VCaP (cell line): ENCODE results near the gene KISS1R.
"Not testable (repeated sequence)": the region's sequence is repeated elsewhere in the genome, so short reads cannot be mapped to it uniquely, and the experiment has no call there.

Experiments used
- H3K27ac ChIP-seq: fragments of 450-650 bp; 2 replicates; pipeline ENCODE4 v1.5.1; 2017
- CTCF ChIP-seq: fragments of 450-650 bp; conservative IDR thresholded peaks from 2 replicates; pipeline ENCODE4 v1.5.1; 2017; ENCODE audit warnings: mild to moderate bottlenecking, moderate library complexity

Gene KISS1R

DNA sequence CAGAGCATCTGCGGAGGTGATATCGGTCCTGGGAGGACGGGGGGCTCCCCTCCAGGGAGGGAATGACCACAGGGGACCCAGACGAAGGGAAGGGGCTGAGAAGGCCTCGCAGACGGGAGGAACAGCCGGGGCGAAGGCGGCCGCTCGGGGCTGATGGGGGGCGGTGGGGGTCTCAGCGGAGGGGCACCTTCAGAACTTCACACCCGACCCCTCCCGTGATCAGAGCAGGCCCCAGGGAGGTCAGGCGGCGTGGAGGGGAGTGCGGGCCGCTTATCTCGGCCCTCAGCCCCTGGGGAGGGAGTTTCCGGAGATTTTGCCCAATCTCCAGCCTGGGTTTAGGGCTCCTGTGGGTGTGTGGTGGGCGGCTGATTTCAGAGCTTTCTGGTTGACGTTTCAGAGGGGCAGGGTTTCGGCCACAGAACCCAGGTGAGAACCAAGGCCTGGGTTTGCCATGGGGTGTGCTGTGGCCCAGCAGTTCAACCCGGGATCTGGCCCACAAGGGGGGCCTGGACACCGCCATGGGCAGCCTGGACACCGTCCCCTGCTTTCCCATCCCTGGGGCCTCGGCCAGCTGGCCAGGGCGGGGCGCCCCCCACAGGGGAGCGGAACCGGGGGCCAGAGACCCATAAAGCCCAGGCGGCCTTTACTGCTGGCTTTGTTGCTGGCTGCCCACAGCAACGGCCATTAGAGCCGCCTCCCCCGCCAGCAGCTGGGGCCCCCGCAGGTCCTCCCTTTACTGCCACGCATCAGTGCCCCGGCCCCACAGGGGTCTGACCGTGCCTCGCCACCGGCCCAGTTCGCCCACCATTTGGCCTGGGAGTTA, 37.8 kb downstream of the KISS1R start:
- no peak overlapping the region for H3K27ac ChIP-seq

DNA sequence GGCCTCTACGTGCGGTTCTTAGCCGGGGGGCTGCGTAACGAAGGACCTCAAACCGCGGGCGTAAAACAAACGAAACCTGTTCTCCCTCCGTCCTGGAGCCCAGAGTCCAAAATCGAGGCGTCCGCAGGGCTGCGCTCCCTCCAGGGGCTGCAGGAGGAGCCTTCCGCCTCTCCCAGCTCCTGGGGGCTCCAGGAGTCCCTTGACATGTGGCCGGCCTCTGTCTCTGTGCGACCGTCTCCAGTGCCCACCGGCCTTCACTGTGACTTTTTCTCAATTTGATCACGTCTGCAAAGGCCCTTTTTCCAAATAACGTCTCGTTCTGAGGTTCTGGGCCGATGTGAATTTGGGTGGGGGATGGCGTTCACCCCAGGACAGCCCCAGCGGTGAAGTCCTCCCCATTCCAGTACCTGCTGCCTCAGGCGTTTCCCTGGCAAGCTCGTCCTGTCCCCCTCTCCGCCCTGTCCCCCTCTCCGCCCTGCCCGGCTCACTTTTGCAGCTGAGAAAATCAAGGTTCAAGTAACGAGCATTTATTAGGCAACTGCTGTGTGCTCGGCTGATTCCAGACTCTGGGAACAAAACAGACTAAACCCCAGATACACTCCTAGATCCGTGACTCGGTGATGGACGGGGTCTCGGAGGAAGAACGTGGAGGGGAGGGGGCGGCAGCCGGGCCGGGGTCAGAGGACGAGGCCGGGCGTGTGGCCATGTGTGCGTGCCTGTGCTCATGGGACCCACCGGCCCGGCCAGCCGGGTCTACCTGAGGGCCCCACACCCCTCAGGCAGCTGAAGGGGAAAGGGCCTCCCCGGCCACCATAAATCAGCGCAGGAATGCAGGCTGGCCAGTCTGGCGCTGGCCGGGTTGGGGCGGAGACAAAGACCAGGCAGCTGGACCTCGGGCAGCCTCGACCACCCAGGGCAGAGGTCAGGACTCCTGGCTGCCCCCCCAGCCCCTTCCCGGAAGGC, 39.0 kb downstream of the KISS1R start:
- no peak overlapping the region for H3K27ac ChIP-seq
- TF ChIP-seq CTCF, result no peak

More for the DNA sequence above, 37.8 kb downstream of the KISS1R start:
- TF ChIP-seq CTCF, result no peak

DNA sequence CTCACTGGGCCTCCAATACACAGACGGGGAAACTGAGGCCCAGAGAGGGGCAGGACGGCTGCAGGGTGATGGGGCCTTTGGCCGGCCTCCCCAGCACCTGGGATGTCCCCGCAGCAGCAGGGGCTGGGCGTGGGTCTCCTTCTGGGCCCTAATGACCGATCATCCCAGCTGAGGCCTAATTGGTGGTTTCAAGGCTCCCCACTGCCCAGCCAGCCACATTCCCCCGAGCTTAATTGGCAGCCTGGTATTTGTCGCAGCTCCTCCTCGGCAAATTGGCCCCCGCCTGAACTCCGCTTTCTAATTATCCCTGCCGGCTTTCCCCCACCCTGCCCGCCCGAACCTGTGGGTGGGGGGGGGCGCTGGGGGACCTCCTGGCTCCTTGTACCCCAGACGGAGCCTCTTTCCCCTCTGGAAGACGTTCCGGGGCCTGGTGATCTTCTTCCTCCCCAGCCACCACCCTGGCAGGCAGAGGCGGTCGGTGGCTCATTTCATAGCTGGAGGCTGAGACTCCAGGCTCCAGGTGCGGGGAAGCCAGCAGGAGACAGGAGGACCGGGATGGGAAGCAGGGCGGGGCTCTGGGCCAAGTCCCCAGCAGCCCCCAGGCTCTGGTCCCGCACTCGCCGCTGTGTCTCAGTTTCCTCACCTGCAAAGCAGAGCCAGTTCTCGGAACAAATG, 39.8 kb downstream of the KISS1R start:
- H3K27ac ChIP-seq, result no peak overlapping the region
- TF ChIP-seq CTCF, result no peak

GRCh38 chr19:957578-957977, 40.4 kb downstream of the KISS1R start:
- not testable (repeated sequence) for H3K27ac ChIP-seq

- no peak for TF ChIP-seq CTCF
- no peak overlapping the region for H3K27ac ChIP-seq
Measured at GRCh38 chr19:958967-959855, 42.1 kb downstream of the KISS1R start.

DNA sequence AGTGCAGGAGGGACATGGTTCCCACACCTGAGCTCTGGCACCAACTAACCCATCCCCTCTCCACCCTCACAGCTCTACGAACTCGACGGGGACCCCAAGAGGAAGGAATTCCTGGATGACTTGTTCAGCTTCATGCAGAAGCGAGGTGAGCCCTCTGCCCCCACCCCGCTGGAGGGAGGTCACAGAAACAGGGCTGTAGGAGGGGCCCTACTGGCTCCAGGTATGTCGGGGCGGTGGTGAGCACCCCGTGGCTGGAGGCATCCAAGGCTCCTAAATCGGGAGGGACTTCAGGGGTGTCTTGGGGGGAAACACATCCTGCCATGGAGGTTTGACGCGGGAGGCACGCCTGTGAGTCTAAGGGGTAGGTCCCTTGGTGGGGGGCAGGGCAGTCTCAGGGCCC, 42.9 kb downstream of the KISS1R start:
- no peak for TF ChIP-seq CTCF
- H3K27ac ChIP-seq, result no peak overlapping the region

GRCh38 chr19:960601-960938, 43.4 kb downstream of the KISS1R start:
- TF ChIP-seq CTCF, result no peak
- no peak overlapping the region for H3K27ac ChIP-seq
